ENCODE measurements around the gene IQGAP2.

Gene IQGAP2

DNA sequence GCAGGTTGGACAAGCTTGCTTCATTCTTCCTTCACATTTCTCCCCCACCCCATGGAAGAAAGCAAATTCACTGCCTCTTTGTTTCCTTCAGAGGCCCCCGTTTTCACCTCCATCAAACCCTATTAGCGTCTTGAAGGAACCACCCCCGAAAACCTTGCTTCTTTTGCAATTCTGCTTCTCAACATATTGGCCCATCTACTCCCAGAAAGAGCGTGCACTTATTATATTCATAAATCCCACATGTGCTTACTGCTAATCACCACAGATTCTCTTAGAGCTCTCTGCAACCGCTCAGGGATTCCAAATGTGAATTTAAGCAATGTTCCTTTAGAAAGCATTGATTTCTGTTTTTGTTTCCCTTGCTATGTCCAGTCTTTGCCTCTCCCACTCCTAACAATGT, 219.0 kb downstream of the IQGAP2 start:
- DNase-seq: no peak

DNA sequence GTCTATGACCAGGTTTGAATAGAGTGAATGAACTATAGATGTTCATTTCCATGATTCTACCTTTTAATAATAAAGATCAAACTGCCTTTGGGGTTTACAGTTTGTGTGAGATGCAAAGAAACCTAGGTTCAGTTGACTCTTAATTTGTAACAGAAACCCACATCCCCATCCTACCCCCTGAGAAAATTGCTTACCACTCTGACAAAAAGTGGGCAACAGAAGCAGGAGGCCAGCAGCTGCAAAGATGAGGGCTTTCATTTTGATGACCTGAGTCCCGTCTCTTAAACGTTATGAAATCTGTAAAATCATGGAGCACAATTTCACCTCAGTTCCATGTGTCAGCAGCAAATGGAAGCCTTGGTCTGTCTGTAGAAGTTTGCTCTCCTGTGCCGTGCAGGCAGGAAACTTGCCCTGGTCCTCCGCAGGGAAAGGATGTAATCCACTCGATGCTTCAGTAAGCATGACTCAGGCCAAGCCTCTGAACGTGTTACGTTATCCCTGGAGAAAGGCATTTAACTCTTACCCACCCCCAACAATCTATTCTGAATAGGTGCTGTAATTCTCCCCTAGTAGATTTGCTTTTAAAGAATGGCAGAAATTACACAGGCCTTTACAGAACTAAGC, 220.0 kb downstream of the IQGAP2 start, which contains the start of gene F2RL2:
TSS of gene F2RL2 (minus strand) at position 431 of the 624 bp plus-strand sequence. CDS start at position 258, 173 bp downstream.
- DNase-seq: no peak

DNA sequence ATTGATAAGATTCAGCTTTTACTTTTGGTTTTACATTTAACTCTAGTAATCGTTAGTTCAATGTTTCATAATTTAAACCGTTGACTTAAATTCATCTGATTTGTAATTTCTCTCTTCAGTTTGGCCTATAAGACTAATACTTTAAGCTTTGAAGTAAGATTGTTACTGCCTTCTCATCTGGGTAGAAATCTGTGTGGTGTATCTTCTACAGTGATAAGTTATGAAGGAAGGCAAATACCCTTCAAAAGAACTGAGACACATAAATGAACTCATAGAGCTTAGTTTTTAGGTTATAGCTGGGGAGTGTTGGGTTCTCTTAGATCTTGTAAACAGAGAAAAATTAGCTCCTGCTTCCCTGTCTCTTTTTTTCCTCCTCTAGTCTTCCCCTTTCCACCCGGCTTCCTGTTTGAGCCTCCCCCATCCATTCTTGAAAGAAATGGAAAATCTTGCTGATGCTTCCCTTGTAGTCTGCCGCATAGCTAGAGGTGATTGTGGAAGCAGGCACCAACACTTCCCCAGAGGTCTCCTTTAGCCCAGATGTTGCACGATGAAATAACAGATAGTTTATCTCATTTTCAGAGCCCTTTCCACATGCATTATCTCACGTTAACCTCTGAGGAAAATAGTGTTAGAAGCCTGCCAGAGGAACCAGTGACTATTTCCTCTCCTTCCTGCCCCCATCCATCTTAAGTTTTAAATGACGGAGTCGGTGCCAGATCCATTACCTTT, 222.2 kb downstream of the IQGAP2 start:
- DNase-seq: no peak

DNA sequence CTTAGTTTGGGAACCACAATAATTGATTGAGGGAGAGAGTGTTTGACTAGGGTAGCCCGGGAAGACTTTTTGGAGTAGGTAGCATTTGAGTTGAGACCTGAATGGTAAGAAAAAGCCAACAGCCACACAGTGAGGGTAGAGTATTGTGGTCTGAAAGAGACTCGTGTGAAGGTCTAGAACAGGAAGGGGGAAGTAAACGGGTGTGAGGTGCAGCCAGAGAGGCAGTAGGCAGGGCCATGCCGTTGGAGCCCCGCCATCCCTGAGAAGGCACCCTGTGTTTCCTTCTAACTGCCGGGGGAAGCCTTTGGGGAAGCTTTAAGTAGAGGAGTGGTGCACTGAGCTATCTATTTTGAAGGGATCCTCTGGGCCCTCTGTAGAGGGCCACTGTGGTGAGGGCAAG, 223.7 kb downstream of the IQGAP2 start:
- no peak for DNase-seq

DNA sequence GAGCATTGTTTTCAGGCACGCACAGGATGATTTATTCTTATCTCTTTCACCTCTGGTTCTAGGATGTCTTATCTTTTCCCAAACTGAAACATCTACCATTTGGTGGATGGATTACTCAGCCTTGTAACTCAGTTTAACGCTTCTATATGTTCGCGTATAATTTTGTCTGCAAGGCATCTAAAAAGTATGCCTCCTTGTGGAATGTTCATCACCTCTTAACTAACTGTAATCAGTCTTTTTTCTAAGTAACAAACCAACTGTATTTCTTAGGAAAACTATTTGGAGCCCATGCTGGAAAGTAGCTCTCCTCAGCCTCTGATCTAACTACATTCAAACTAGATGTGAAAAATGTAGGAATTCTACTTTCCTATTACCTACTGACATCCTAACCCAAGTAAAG, 231.6 kb downstream of the IQGAP2 start:
- DNase-seq: no peak

DNA sequence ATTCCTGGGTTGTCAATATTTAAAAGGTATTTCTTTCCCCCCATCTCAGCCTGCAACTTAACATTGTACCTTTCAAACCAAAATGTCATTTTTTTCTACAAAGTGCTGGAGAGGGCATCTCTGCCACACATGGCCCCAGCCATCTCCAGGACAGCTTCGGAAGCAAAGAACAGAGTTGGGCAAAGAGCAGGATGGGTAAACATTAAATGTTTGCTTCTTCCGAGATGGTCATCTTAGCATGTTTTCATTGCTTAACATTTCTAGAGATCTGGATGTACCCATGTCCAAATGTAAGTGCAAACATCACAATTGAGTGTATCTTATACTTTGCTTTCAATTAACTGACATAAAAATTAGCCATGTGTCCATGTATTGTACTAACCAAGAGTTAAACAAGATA, 234.4 kb downstream of the IQGAP2 start:
- no peak for DNase-seq

DNA sequence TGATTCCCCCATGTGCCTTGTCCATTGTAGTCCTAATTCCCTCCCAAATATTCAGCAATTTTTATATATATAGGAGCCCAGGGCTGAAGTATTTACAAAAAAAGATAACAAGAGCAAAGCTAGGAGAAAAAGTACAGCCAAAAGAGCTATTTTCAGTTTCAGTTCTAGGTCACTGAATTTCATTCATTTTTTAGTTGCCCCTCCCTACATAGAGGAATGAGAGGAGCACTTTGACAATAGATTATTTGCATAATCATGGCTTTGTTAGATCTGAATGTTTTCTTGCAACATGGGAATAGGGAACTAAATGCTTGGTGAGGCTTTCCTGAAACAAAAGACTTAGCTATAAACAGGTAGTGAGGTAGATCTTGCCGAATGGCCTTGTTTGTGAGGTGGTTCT, 235.4 kb downstream of the IQGAP2 start:
- DNase-seq: no peak

DNA sequence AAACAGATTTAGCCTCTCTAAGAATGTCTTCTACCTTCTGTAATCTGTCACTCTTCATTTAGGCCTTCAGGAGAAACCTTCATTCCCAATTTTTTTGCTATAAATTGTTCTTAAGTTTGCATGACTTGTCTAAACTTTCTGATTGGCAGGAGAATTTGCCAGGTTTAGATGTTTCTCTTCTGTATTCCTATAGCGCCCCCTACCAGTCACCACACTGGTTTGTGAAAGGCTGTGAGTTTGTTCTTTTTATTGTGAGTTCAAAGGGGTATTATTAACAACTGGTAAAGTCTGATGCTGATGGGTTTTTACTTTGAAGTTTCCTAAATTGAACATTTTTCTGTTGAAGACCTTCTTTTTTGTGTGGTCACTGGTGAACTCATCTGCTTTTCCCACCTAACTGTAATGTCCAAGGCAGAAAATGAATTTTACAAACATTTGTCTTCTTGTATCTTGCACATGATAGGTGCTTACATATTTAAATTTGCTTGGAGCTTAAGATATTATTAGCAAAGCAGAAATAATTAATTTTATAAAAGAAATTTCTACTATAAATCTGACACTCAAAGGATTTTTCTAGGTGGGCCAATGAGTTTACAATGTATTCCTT, 238.5 kb downstream of the IQGAP2 start:
- no peak for DNase-seq

DNA sequence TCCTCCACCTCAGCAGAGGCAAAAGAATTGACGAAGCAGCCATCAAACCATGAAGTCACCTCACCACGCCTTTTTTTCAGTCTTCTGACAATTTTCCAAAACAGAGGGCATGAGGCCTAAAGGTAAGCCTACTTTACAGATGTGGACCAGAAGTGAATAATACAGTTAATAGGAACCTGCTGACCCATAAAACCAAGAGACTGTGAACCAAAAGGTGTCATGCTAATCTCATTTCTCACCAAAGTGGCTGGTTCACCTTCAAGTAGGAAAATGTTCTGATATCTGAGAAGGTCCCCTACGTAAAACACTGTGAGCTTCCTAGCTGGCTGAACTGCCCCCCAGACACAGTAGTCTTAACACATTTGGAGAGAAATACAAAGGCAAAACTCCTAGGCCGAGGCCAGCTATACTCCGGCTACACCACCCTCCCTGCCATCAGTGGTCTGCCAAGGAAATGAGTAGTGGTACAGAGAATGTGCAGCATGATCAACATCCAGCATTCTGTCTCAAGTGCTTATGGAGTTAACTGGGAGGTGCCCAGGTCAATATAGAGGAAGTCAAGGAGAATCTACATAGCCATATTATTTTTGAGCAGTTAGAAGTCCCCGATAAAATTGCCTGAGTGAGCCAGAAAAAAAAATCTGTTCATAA, 239.4 kb downstream of the IQGAP2 start:
- no peak for DNase-seq

DNA sequence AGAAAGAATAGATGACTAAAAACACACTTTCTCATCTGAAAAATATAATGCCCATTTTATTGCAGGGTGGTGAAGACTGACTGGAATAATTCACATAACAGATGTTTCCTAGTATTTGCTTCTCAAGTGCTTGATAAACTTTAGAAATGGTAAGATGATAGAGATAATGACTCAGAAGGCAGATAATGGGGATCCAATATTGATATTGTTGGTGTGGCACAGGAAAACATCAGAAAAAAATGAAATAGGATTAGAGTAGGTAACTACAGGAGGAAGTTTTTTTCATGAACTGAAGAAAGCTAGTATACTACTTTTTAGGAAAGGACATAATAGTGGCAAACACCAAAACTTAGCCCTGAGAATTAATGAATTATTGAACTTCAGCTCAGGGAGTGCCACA, 240.3 kb downstream of the IQGAP2 start:
- no peak for DNase-seq

DNA sequence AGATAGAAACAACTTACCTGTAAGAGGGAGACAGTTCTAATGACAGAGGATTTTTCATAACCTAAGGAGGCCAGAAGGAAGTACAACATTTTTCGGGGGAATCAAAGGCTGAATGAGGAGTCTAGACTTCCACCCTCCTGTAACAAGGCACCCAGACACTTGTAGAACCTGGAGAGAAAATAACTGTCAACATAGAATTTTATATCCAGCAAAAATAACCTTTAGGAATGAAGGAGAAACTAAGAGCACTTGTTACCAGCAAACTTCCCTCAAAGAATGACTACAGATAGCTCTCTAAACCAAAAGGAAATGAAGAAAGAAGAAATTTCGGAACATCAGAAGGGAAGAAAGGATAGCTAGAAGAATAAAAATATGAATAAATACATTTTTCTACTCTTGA, 246.1 kb downstream of the IQGAP2 start:
- no peak for DNase-seq

DNA sequence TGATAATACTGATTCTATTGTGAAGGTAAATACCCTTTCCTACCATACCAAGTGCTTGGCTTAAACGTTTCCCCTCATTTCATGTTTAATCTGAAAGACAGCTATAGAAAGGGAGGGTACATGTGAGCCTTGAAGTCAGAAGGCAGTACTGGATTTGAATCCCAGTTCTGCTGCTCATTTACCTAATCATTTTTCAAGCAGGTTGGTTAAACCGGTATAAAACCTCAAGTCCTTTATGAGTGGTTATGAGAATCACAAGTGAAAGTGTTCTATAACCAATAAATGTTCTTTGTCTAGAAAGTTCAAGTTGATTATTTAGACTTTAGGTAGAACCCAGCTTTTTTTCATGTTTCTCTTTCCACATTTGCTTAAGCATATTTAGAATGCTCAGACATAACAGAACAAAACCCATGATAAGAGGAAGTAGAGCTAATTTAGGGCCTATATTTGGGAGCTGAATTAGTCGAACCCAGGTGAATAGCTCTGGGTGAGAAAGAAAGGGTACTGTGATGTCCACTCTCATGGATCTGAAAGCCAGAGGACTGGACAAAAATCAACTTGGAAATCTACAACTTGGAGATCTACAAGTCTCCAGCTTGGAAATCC, 249.8 kb downstream of the IQGAP2 start:
- DNase-seq: no peak

DNA sequence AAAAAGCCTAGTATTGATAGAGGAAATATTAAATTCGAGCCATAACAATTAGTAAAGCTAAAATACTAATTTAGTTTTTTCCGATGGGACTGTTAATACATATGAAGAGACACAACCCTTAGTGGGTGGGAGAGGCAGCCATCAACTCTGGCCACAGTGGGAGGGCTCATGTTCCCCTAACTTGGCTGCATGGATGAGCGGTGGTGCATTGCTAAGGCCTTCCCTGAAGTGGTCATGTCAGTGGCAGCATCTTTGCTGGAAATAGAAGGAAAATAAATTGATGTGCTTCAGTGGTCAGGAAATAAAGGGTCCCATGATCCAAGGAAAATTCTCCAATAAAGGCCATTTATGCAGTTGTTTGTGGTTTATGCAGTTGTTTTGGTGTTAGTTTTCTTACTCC, 254.0 kb downstream of the IQGAP2 start:
- DNase-seq: no peak

DNA sequence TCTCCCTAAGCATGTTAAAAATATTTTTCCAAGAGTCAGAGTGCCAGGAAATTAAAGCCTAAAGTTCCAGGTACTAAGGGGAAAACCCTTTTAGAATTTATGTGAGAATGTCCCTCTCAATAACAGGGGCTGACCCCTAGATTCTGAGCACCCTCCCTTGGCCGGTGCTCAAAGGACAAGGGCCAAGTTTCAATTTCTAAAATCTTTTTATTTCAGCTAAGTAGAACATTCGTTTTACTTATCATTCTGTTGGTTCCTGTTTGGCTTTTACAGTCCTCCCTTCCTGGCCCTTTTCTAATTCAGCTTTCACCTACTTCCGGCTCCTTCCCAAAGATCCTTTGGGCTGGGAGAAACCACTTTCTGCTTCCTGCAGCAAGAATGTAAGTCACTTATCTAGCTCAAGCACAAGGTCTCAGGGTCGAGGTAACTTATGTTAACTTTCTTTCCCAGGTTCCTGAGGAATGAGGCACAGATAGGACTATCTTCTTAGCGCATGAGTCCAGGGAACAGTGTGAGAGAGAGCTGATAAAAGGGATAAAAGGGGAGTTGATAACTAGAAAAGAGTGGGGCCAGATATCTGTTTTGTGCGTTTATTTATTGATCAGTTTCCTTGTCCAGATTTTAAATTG, 254.7 kb downstream of the IQGAP2 start:
- no peak for DNase-seq

DNA sequence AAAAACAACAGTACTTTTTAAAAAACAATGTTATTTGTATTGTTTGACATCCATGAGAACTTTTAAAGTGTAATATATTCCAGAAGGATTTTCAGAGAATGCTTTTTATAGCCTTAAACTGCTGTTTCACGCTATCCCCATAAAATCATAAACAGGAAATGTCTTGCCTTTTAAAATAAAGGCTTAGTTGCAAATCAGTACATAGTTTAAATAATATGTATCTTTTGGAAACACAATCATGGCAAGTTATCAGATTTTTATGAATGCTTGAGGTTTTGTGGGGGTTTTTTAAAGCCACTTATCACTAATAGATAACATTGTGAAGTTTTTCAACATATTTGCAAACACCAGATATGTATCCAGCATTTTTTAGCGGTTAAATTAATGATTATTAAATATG, 257.3 kb downstream of the IQGAP2 start:
- no peak for DNase-seq

DNA sequence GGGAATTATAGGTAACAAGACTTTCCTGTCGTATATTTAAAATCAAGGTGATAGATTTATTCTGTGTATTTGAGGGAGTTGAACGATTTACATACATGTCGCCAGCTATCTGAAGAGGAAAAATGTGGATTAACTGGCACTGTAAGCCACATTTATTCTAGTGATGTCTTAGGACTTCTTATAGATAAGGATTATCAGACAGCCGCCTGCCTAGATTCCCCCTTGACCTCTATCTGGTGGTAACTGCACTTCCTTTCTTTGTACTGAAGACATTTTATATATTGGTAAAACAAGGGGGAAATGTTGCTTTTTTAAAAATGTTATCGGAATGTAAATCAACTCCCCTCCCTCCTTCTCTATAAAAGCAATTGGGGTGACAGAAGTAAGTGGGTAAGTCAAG, 259.4 kb downstream of the IQGAP2 start:
- no peak for DNase-seq

DNA sequence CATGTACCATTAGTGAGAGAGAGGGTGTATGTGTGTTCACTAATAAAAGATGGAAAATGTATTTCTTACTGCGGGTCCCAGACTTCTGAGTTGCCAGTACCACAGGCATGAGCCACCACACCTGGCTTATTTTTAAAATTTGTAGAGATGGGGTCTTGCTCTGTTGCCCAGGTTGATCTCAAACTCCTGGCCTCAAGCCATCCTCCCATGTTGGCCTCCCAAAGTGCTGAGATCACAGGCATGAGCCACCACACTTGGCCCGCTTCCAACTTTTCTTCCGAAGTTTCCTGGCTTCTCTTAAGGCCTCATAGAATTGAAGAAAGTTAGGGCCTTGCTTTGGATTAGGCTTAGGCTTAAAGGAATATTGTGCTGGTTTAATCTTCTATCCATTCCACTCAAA, 260.5 kb downstream of the IQGAP2 start:
- DNase-seq: no peak

DNA sequence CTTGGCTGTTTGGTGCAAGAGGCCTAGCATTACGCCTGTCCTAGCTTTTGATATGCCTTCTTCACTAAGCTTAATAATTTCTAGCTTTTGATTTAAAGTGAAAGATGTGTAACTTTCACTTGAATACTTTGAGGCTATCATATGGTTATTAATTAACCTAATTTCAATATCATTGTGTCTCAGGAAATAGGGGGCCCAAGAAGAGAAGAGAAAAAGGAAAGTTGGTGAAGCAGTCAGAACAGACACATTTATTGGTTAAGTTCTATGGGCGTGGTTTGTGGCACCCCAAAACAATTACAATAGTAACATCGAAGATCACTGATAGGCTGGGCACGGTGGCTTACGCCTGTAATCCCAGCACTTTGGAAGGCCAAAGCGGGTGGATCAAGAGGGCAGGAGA, 261.0 kb downstream of the IQGAP2 start:
- no peak for DNase-seq

DNA sequence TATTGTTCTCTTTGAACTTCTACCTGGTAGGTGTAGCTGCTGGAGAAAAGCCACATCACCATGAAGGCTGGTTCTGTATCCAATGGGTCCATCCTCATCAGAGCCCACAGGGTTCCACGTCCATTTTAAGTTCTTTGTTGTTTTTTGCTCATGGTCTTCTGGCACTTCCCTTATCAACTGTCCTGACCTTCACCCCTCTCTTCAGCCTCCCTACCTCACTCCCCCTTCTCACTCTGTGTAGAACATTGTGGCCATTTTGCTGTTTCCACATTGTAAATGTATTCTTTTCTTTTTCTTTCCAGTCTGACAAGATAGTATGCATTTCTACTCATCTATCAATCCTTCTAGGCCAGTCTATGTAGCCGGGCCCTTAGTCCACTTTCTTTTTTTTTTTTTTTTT, 264.4 kb downstream of the IQGAP2 start:
- no peak for DNase-seq

DNA sequence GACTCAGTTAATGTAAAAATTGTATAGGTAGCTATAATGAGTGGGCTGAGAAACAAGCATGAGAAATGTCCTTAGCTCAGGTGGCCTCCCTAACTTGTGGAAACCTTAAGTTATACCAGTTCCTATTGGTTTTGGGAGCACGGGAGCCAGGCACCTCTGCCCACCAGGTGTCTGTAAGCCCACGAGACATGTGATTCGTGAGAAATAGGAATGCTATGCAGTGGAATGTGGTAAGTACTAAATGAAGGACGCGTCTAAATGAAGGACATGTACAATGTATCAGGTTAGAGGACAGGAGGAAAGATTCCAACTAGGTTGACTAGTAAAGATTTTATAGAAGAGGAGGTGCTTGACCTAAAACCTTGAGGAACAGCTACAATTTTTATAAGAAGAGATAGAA, 266.2 kb downstream of the IQGAP2 start:
- no peak for DNase-seq

DNA sequence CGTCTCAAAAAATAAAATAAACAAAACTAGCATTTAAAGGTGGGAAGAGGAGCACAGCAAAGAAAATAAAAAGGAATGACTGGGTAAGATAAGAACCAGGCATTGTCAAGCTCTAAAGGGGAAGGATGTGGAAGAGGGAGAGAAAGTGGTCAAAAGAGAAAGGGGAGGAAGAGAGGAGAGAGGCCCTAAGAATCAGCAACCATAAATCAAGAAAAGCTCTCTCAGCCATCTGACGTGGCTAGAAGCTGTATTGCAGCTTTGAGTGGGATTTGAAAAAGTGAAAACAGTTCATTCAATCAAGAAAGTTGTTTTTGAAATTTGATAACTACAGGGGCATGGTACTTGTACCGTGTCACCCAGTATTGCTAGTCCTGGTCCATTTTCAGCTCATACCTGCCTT, 267.4 kb downstream of the IQGAP2 start:
- DNase-seq: no peak

DNA sequence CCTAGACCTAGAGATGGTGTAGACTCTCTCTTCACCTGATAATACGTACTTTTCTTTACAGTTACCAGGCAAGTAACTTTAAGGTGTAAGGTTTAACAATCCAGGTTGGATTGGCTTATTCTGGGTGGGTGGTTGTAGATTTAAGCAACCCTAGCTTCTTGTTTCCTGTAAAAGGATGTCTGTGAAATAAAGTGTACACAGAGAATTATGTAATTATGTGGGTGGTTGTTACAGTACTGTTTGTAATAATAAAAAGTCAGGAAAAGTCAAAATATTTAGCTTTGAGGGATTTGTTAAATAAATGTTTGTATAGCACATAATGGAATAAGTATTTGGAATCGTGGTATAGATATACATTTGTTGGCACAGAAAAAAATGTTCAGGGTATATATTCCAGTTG, 269.2 kb downstream of the IQGAP2 start:
- no peak for DNase-seq

DNA sequence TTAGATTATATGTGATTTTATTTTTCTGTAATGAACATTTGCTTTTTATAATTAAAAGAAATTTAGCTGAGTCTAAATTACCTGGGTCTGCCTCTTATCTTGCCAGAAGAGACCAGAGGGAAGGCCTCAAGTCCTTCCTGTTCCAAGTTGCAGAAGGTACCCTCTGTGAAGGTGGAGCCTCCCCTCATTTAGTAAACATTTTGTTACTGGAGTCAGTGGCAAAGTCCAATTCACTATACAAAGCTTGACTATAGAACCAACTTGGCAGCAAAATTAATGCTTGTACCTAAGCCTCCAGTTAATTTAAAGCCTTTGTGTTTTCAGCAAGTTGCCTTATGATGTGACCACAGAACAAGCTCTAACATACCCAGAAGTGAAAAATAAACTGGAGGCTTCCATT, 270.0 kb downstream of the IQGAP2 start:
- no peak for DNase-seq

Data from NCI-H510A treated with DMSO at 0.1 percent for 48 hours (cell line).